Panc1 (cell line): ENCODE measurements around the gene STAT4. TPM values are rescaled to one million over a fixed set of nuclear protein-coding genes. Genes with fewer than 3 reads are reported as not detected.

Experiments
- ATAC-seq: fragments of 200-7000 bp; cut with Tn5 transposase; 2 replicates; pipeline ENCODE4 v1.9.1; 2020; ENCODE audit warnings: mild to moderate bottlenecking, moderate library complexity
- BruUV-seq: library from RNA; stranded (reverse); fragments of 400-500 nt; replicated peaks from 2 replicates; lab custom pipeline; 2021; lab: Mats Ljungman, UMichigan
- CTCF ChIA-PET: fragments of 300-600 bp; sonication (Branson Sonifier 250); formaldehyde crosslinking; loops from one replicate; lab custom pipeline; 2022; ENCODE audit warnings: antibody characterized with exemption; lab: Charles Lee
- POLR2A ChIA-PET: fragments of 300-600 bp; sonication (Branson Sonifier 250); formaldehyde crosslinking; loops from one replicate; lab custom pipeline; 2022; ENCODE audit warnings: antibody characterized with exemption; lab: Charles Lee
- DNase-seq: peaks from one replicate; pipeline ENCODE4 v3.0.0-alpha.2; 2010; ENCODE audit warnings: low read depth, low spot score
- H3K27ac ChIP-seq: 2 replicates; pipeline ENCODE4 v1.5.1; 2011; ENCODE audit warnings: mild to moderate bottlenecking, low read length, inconsistent platforms
- H3K27me3 ChIP-seq: fragments of 200-500 bp; sonication (Bioruptor generic); 2 replicates; pipeline ENCODE4 v1.6.0; 2014; ENCODE audit warnings: low read length, inconsistent platforms; ENCODE audit not compliant: control insufficient read depth, insufficient read depth
- H3K36me3 ChIP-seq: fragments of 200-500 bp; sonication (Bioruptor generic); 2 replicates; pipeline ENCODE4 v1.5.1; 2014; ENCODE audit warnings: inconsistent platforms, mild to moderate bottlenecking, low read length, moderate library complexity; ENCODE audit not compliant: control insufficient read depth, insufficient read depth
- H3K4me1 ChIP-seq: 2 replicates; pipeline ENCODE4 v1.5.1; 2011; ENCODE audit warnings: inconsistent platforms, mild to moderate bottlenecking, low read length, moderate library complexity; ENCODE audit not compliant: control insufficient read depth, insufficient read depth
- H3K4me3 ChIP-seq, 2 experiments: 2 replicates each; pipeline ENCODE4 v1.5.1; 2011 to 2012; ENCODE audit warnings: low read depth in 2 of 2, low read length in 2 of 2, mild to moderate bottlenecking in 2 of 2, inconsistent platforms in 1 of 2, moderate library complexity in 1 of 2
- H3K9me3 ChIP-seq: fragments of 200-500 bp; sonication (Bioruptor generic); 2 replicates; pipeline ENCODE4 v1.5.1; 2014; ENCODE audit warnings: low read depth, mild to moderate bottlenecking, inconsistent platforms, low read length, moderate library complexity; ENCODE audit not compliant: control insufficient read depth, insufficient read depth
- POLR2AphosphoS5 ChIP-seq: IDR thresholded peaks from 2 replicates; pipeline ENCODE4 v1.6.1; 2012; ENCODE audit warnings: mild to moderate bottlenecking, low read depth, low read length, moderate library complexity
- SIN3A ChIP-seq: IDR thresholded peaks from 2 replicates; pipeline ENCODE4 v1.6.1; 2012; ENCODE audit warnings: low read depth, mild to moderate bottlenecking, low read length, moderate library complexity, borderline replicate concordance; ENCODE audit not compliant: insufficient read depth
- TCF7L2 ChIP-seq: IDR thresholded peaks from 2 replicates; pipeline ENCODE4 v1.6.1; 2011; ENCODE audit warnings: mild to moderate bottlenecking, low read depth, low read length, inconsistent platforms
- in situ Hi-C: cut with HindIII; loops from 2 replicates; pipeline ENCODE4 v1.10.0; 2016; ENCODE audit warnings: low sequenced_read_pairs, low pct_unique_long_range_greater_than_20kb
- intact Hi-C: fragments of 100-400 bp; cut with micrococcal nuclease; formaldehyde crosslinking; loops from one replicate; pipeline ENCODE4 v1.10.0; 2022; ENCODE audit not compliant: unreplicated experiment
- total RNA-seq: library from RNA; stranded (reverse); gene quantifications from one replicate; pipeline ENCODE4 v1.2.1, GENCODE V29; 2021; ENCODE audit not compliant: unreplicated experiment
- TF ChIP-seq, protein P1 (sequence below): fragments of 450-650 bp; IDR thresholded peaks from 2 replicates; pipeline ENCODE4 v1.5.1; 2017; ENCODE audit warnings: mild to moderate bottlenecking
- TF ChIP-seq, protein P2 (sequence below), 2 experiments: IDR thresholded peaks; 2 replicates each; pipeline ENCODE4 v1.6.1; 2011 to 2012; ENCODE audit warnings: low read depth in 2 of 2, control low read depth in 1 of 2, low read length in 1 of 2, mild to moderate bottlenecking in 1 of 2, moderate library complexity in 1 of 2; ENCODE audit not compliant: insufficient read depth in 1 of 2

The STAT4 gene
- total RNA-seq, 1 experiment from 2014 or later, result 0.05 TPM

DNA sequence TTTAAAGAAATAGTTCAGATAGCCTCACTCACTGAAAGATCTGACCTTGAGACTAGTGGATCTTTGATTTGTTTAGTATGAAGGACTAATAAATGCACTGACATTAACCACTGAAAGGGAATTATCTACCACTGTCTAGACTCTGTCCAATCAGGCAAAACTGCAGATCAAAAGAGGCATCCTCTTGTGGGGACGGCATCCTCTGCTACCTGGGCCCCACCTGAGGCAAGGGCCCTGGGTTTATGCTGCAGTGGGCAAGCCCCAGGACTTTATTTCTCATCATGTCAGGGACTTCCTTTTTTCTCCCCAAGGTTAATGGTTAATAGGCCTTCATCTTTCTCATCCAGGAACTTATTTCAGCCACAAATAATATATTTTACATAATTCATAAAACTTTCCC is 169.1 kb downstream of the STAT4 start:
- in situ Hi-C loops, result no loop called here
- POLR2A ChIA-PET, result no interaction called here

GRCh38 chr2:190981333-190981732 is 169.5 kb downstream of the STAT4 start:
- TF ChIP-seq, protein P1, sequence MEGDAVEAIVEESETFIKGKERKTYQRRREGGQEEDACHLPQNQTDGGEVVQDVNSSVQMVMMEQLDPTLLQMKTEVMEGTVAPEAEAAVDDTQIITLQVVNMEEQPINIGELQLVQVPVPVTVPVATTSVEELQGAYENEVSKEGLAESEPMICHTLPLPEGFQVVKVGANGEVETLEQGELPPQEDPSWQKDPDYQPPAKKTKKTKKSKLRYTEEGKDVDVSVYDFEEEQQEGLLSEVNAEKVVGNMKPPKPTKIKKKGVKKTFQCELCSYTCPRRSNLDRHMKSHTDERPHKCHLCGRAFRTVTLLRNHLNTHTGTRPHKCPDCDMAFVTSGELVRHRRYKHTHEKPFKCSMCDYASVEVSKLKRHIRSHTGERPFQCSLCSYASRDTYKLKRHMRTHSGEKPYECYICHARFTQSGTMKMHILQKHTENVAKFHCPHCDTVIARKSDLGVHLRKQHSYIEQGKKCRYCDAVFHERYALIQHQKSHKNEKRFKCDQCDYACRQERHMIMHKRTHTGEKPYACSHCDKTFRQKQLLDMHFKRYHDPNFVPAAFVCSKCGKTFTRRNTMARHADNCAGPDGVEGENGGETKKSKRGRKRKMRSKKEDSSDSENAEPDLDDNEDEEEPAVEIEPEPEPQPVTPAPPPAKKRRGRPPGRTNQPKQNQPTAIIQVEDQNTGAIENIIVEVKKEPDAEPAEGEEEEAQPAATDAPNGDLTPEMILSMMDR, result no peak
- TF ChIP-seq TCF7L2 (no peak), SIN3A (no peak), POLR2AphosphoS5 (no peak)
- TF ChIP-seq, protein P2, sequence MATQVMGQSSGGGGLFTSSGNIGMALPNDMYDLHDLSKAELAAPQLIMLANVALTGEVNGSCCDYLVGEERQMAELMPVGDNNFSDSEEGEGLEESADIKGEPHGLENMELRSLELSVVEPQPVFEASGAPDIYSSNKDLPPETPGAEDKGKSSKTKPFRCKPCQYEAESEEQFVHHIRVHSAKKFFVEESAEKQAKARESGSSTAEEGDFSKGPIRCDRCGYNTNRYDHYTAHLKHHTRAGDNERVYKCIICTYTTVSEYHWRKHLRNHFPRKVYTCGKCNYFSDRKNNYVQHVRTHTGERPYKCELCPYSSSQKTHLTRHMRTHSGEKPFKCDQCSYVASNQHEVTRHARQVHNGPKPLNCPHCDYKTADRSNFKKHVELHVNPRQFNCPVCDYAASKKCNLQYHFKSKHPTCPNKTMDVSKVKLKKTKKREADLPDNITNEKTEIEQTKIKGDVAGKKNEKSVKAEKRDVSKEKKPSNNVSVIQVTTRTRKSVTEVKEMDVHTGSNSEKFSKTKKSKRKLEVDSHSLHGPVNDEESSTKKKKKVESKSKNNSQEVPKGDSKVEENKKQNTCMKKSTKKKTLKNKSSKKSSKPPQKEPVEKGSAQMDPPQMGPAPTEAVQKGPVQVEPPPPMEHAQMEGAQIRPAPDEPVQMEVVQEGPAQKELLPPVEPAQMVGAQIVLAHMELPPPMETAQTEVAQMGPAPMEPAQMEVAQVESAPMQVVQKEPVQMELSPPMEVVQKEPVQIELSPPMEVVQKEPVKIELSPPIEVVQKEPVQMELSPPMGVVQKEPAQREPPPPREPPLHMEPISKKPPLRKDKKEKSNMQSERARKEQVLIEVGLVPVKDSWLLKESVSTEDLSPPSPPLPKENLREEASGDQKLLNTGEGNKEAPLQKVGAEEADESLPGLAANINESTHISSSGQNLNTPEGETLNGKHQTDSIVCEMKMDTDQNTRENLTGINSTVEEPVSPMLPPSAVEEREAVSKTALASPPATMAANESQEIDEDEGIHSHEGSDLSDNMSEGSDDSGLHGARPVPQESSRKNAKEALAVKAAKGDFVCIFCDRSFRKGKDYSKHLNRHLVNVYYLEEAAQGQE (IDR thresholded peaks at IDR 0.05; ENCODE audit: insufficient read depth in 1 of 2, low read depth in 2 of 2, low read length in 1 of 2), result no peak
- H3K4me3 ChIP-seq, result no peak overlapping the region
- in situ Hi-C loops, result no loop called here
- H3K27me3 ChIP-seq, result no peaks in the 10 kb centered on the region
- BruUV-seq, result no TSS peak
- POLR2A ChIA-PET, result no interaction called here
- ATAC-seq, result no peak
- intact Hi-C loops, result no loop called here
- no peak overlapping the region for H3K27ac ChIP-seq
- CTCF ChIA-PET, result no interaction called here
- H3K36me3 ChIP-seq, result peaks cover 58% of the 10 kb centered on the region
- H3K4me1 ChIP-seq, result no peaks in the 10 kb centered on the region
- DNase-seq, result no peak
- no peaks in the 10 kb centered on the region for H3K9me3 ChIP-seq

More for the DNA sequence above, 169.1 kb downstream of the STAT4 start:
- ATAC-seq, result no peak
- CTCF ChIA-PET, result no interaction called here
- TF ChIP-seq, protein P1, result no peak
- no peak for TF ChIP-seq POLR2AphosphoS5
- TF ChIP-seq TCF7L2, result no peak
- TF ChIP-seq, protein P2 (IDR thresholded peaks at IDR 0.05; ENCODE audit: insufficient read depth in 1 of 2, low read depth in 2 of 2, low read length in 1 of 2), result no peak
- TF ChIP-seq SIN3A, result no peak
- no peaks in the 10 kb centered on the region for H3K9me3 ChIP-seq
- intact Hi-C loops, result no loop called here
- H3K4me3 ChIP-seq, result no peak overlapping the region
- H3K36me3 ChIP-seq, result peaks cover 55% of the 10 kb centered on the region
- no peaks in the 10 kb centered on the region for H3K27me3 ChIP-seq
- H3K27ac ChIP-seq, result no peak overlapping the region
- no peaks in the 10 kb centered on the region for H3K4me1 ChIP-seq
- DNase-seq, result no peak
- no TSS peak for BruUV-seq
